SIG-M5 (cell line): ENCODE data around the gene TRIAP1.

Experiments used
- DNase-seq: peaks from one replicate; lab custom pipeline; 2025; lab: John Stamatoyannopoulos, UW

Gene TRIAP1

GRCh38 chr12:120429368-120429767, 16.8 kb downstream of the TRIAP1 start:
- DNase-seq: no peak

- DNase-seq: no peak
Observed at GRCh38 chr12:120428597-120429229, 17.5 kb downstream of the TRIAP1 start.

GRCh38 chr12:120425797-120426196, 20.4 kb downstream of the TRIAP1 start:
- no peak for DNase-seq

GRCh38 chr12:120422892-120423456, 23.2 kb downstream of the TRIAP1 start:
- no peak for DNase-seq

GRCh38 chr12:120421701-120422100, 24.5 kb downstream of the TRIAP1 start:
- no peak for DNase-seq

GRCh38 chr12:120417917-120418580, 28.1 kb downstream of the TRIAP1 start:
- DNase-seq: no peak

- no peak for DNase-seq
Observed at GRCh38 chr12:120416490-120417216, 29.5 kb downstream of the TRIAP1 start.

- no peak for DNase-seq
Observed at GRCh38 chr12:120413901-120414695, 32.1 kb downstream of the TRIAP1 start.

- DNase-seq: no peak
Observed at GRCh38 chr12:120412421-120412820, 33.8 kb downstream of the TRIAP1 start.

GRCh38 chr12:120408771-120409170, 37.4 kb downstream of the TRIAP1 start:
- no peak for DNase-seq

- no peak for DNase-seq
Observed at GRCh38 chr12:120406553-120406952, 39.6 kb downstream of the TRIAP1 start.

GRCh38 chr12:120406069-120406468, 40.1 kb downstream of the TRIAP1 start:
- DNase-seq: no peak

GRCh38 chr12:120404271-120404670, 41.9 kb downstream of the TRIAP1 start:
- no peak for DNase-seq

- DNase-seq: no peak
Observed at GRCh38 chr12:120403869-120404268, 42.3 kb downstream of the TRIAP1 start.

GRCh38 chr12:120402217-120402616, 44.0 kb downstream of the TRIAP1 start:
- DNase-seq: no peak

- DNase-seq: no peak
Observed at GRCh38 chr12:120399531-120399930, 46.7 kb downstream of the TRIAP1 start.

GRCh38 chr12:120397824-120398540, 48.2 kb downstream of the TRIAP1 start:
- DNase-seq: no peak

GRCh38 chr12:120394483-120395367, 51.5 kb downstream of the TRIAP1 start:
- no peak for DNase-seq
